IMR-90 (cell line): ENCODE data around the gene CD248. TPM values are rescaled to one million over a fixed set of nuclear protein-coding genes. Genes with fewer than 3 reads are reported as not detected.

ENCODE experiments used
- ATAC-seq: fragments of 200-7000 bp; cut with Tn5 transposase; 2 replicates; pipeline ENCODE4 v1.9.1; 2020; ENCODE audit warnings: low read depth, mild to moderate bottlenecking, moderate library complexity
- BruUV-seq: library from RNA; stranded (reverse); fragments of 400-500 nt; replicated peaks from 2 replicates; lab custom pipeline; 2021; lab: Mats Ljungman, UMichigan
- CTCF ChIA-PET: fragments of 300-600 bp; formaldehyde crosslinking; extraction: SDS; loops from one replicate; lab custom pipeline; 2021; ENCODE audit warnings: antibody characterized with exemption; lab: Yijun Ruan, JAX
- POLR2A ChIA-PET: fragments of 300-600 bp; sonication (Branson Sonifier 250); formaldehyde crosslinking; loops from one replicate; lab custom pipeline; 2022; ENCODE audit warnings: antibody characterized with exemption; ENCODE audit not compliant: unreplicated experiment; lab: Charles Lee
- DNase-seq: peaks from one replicate; pipeline ENCODE4 v3.0.0; 2013
- H2AFZ ChIP-seq: replicated peaks from 2 replicates; pipeline ENCODE3; 2013; ENCODE audit warnings: low read length, mild to moderate bottlenecking; ENCODE audit not compliant: poor library complexity
- H2AK5ac ChIP-seq: 2 replicates; pipeline ENCODE4 v1.6.1; 2013; ENCODE audit warnings: low read depth, low read length, inconsistent platforms
- H2AK9ac ChIP-seq: replicated peaks from 2 replicates; pipeline ENCODE3; 2013; ENCODE audit warnings: mild to moderate bottlenecking, low read depth, low read length, moderate library complexity; ENCODE audit not compliant: poor library complexity
- H2BK120ac ChIP-seq: 2 replicates; pipeline ENCODE4 v1.6.1; 2013; ENCODE audit warnings: low read depth, low read length, inconsistent platforms
- H2BK15ac ChIP-seq: 3 replicates; pipeline ENCODE4 v1.6.1; 2013; ENCODE audit warnings: low read depth, low read length, inconsistent platforms
- H2BK20ac ChIP-seq: 2 replicates; pipeline ENCODE4 v1.6.1; 2013; ENCODE audit warnings: low read depth, mild to moderate bottlenecking, inconsistent platforms, low read length, moderate library complexity
- H2BK5ac ChIP-seq: 2 replicates; pipeline ENCODE4 v1.6.1; 2013; ENCODE audit warnings: mild to moderate bottlenecking, low read depth, low read length, inconsistent platforms; ENCODE audit not compliant: poor library complexity, severe bottlenecking
- H3K14ac ChIP-seq: replicated peaks from 2 replicates; pipeline ENCODE4 v1.6.1; 2013; ENCODE audit warnings: low read depth, low read length, inconsistent platforms
- H3K18ac ChIP-seq: 2 replicates; pipeline ENCODE4 v1.6.1; 2013; ENCODE audit warnings: low read depth, low read length, control low read depth
- H3K23ac ChIP-seq: 2 replicates; pipeline ENCODE4 v1.6.1; 2013; ENCODE audit warnings: low read depth, low read length, inconsistent platforms
- H3K27ac ChIP-seq: 2 replicates; pipeline ENCODE4 v1.5.1; 2013; ENCODE audit warnings: mild to moderate bottlenecking, control low read depth, low read length; ENCODE audit not compliant: insufficient read depth
- H3K27me3 ChIP-seq: 2 replicates; pipeline ENCODE4 v1.6.1; 2013; ENCODE audit warnings: low read length; ENCODE audit not compliant: control insufficient read depth, insufficient read depth
- H3K36me3 ChIP-seq: 2 replicates; pipeline ENCODE4 v1.6.1; 2013; ENCODE audit warnings: low read length, mixed read lengths; ENCODE audit not compliant: control insufficient read depth, insufficient read depth
- H3K4ac ChIP-seq: 2 replicates; pipeline ENCODE4 v1.6.1; 2013; ENCODE audit warnings: low read depth, low read length, inconsistent platforms
- H3K4me1 ChIP-seq: 2 replicates; pipeline ENCODE4 v1.6.1; 2013; ENCODE audit warnings: low read length, mixed read lengths; ENCODE audit not compliant: control insufficient read depth, insufficient read depth
- H3K4me2 ChIP-seq: 2 replicates; pipeline ENCODE4 v1.6.1; 2013; ENCODE audit warnings: low read depth, mild to moderate bottlenecking, control low read depth, low read length, moderate library complexity
- H3K4me3 ChIP-seq: 2 replicates; pipeline ENCODE4 v1.5.1; 2013; ENCODE audit warnings: low read depth, mild to moderate bottlenecking, control low read depth, low read length, moderate library complexity; ENCODE audit not compliant: insufficient read depth
- H3K56ac ChIP-seq: 2 replicates; pipeline ENCODE4 v1.6.1; 2013; ENCODE audit warnings: low read length, inconsistent platforms; ENCODE audit not compliant: insufficient read depth; ENCODE audit errors: extremely low read depth
- H3K79me1 ChIP-seq, 2 experiments: 2 replicates each; pipeline ENCODE4 v1.6.1; 2013; ENCODE audit warnings: low read length in 2 of 2, inconsistent platforms in 1 of 2, low read depth in 1 of 2
- H3K9ac ChIP-seq: 2 replicates; pipeline ENCODE4 v1.6.1; 2013; ENCODE audit warnings: low read depth, low read length, control low read depth
- H3K9me1 ChIP-seq: 2 replicates; pipeline ENCODE4 v1.6.1; 2013; ENCODE audit warnings: low read length, inconsistent platforms; ENCODE audit not compliant: insufficient read depth
- H3K9me3 ChIP-seq: 2 replicates; pipeline ENCODE4 v1.6.1; 2013; ENCODE audit warnings: low read length; ENCODE audit not compliant: control insufficient read depth, insufficient read depth
- H4K20me1 ChIP-seq: 2 replicates; pipeline ENCODE4 v1.6.1; 2013; ENCODE audit warnings: low read length, inconsistent platforms; ENCODE audit not compliant: insufficient read depth
- H4K5ac ChIP-seq: 2 replicates; pipeline ENCODE4 v1.6.1; 2013; ENCODE audit warnings: mild to moderate bottlenecking, low read depth, low read length, control low read depth
- H4K8ac ChIP-seq, 2 experiments: 2 replicates each; pipeline ENCODE4 v1.6.1; 2013; ENCODE audit warnings: low read depth in 2 of 2, low read length in 2 of 2, control low read depth in 1 of 2, inconsistent platforms in 1 of 2
- H4K91ac ChIP-seq: 2 replicates; pipeline ENCODE4 v1.6.1; 2013; ENCODE audit warnings: low read depth, low read length, inconsistent platforms; ENCODE audit not compliant: insufficient read depth
- BHLHE40 ChIP-seq: fragments of 150-350 bp; IDR thresholded peaks from 2 replicates; pipeline ENCODE4 v1.6.1; 2016; ENCODE audit warnings: mild to moderate bottlenecking, low read depth, low read length
- CEBPB ChIP-seq: IDR thresholded peaks from 2 replicates; pipeline ENCODE4 v1.6.1; 2012; ENCODE audit warnings: low read depth, low read length, improper control_type of control experiment
- CHD1 ChIP-seq: IDR thresholded peaks from 2 replicates; pipeline ENCODE4 v1.6.1; 2012; ENCODE audit warnings: low read depth, low read length, improper control_type of control experiment
- CTCF ChIP-seq: conservative IDR thresholded peaks from 2 replicates; pipeline ENCODE4 v1.5.1; 2012; ENCODE audit warnings: mild to moderate bottlenecking, low read depth, low read length, improper control_type of control experiment
- ELK1 ChIP-seq: fragments of 150-350 bp; IDR thresholded peaks from 2 replicates; pipeline ENCODE4 v1.6.1; 2016; ENCODE audit warnings: low read depth, mild to moderate bottlenecking, low read length, moderate library complexity, borderline replicate concordance
- FOS ChIP-seq: fragments of 150-350 bp; IDR thresholded peaks from 2 replicates; pipeline ENCODE4 v1.6.1; 2016; ENCODE audit warnings: low read depth, low read length
- MAFK ChIP-seq: IDR thresholded peaks from 2 replicates; pipeline ENCODE4 v1.6.1; 2012; ENCODE audit warnings: low read depth, low read length, improper control_type of control experiment
- MAZ ChIP-seq: IDR thresholded peaks from 2 replicates; pipeline ENCODE4 v1.6.1; 2012; ENCODE audit warnings: low read depth, mild to moderate bottlenecking, low read length, improper control_type of control experiment, moderate library complexity, borderline replicate concordance
- MXI1 ChIP-seq: IDR thresholded peaks from 2 replicates; pipeline ENCODE4 v1.6.1; 2012; ENCODE audit warnings: low read depth, mild to moderate bottlenecking, low read length, moderate library complexity, borderline replicate concordance
- NFE2L2 ChIP-seq: fragments of 150-350 bp; IDR thresholded peaks from 2 replicates; pipeline ENCODE4 v1.6.1; 2016; ENCODE audit warnings: low read depth, mild to moderate bottlenecking, low read length
- POLR2A ChIP-seq: IDR thresholded peaks from 2 replicates; pipeline ENCODE4 v1.6.1; 2012; ENCODE audit warnings: mild to moderate bottlenecking, low read depth, low read length
- RAD21 ChIP-seq: IDR thresholded peaks from 2 replicates; pipeline ENCODE4 v1.6.1; 2012; ENCODE audit warnings: low read length, improper control_type of control experiment
- RCOR1 ChIP-seq: IDR thresholded peaks from 2 replicates; pipeline ENCODE4 v1.6.1; 2012; ENCODE audit warnings: mild to moderate bottlenecking, low read length, improper control_type of control experiment; ENCODE audit not compliant: insufficient replicate concordance
- RFX5 ChIP-seq: IDR thresholded peaks from 2 replicates; pipeline ENCODE4 v1.8.0; 2012; ENCODE audit warnings: low read depth, mild to moderate bottlenecking, low read length, moderate library complexity
- SMC3 ChIP-seq: fragments of 150-350 bp; IDR thresholded peaks from 2 replicates; pipeline ENCODE4 v1.6.1; 2016; ENCODE audit warnings: low read depth, mild to moderate bottlenecking, antibody characterized with exemption, low read length, moderate library complexity
- USF2 ChIP-seq: fragments of 150-350 bp; IDR thresholded peaks from 2 replicates; pipeline ENCODE4 v1.6.1; 2017; ENCODE audit warnings: mild to moderate bottlenecking, antibody characterized with exemption, low read length, low read depth
- WGBS, 2 experiments: methylation state at CpG; one replicate each; pipeline versions ENCODE4 v1.1.5 to v1.1.7; 2013; ENCODE audit warnings: missing lambda C conversion rate in 2 of 2; ENCODE audit not compliant: insufficient read length in 1 of 2; ENCODE audit errors: extremely low coverage in 2 of 2; 5-methylcytosine and 5-hydroxymethylcytosine counted together
- dilution Hi-C: fragments of 300-500 bp; cut with HindIII; formaldehyde crosslinking; loops from one replicate; pipeline ENCODE4 v1.14.3; 2018; ENCODE audit warnings: low sequenced_read_pairs; ENCODE audit not compliant: unreplicated experiment
- in situ Hi-C: fragments of 300-500 bp; cut with MboI; formaldehyde crosslinking; loops from 3 replicates; pipeline ENCODE4 v1.14.3; 2019; ENCODE audit warnings: low sequenced_read_pairs, inconsistent platforms, mixed read lengths
- intact Hi-C: fragments of 100-400 bp; cut with micrococcal nuclease; formaldehyde crosslinking; loops from 2 replicates; pipeline ENCODE4 v1.10.0; 2022
- polyA plus RNA-seq, 3 experiments: library from polyadenylated mRNA; depleted of rRNA; stranded (reverse); fragments of >200 nt; gene quantifications; 2 replicates each; pipeline ENCODE4 v1.2.3, GENCODE V29; 2012; ENCODE audit warnings: low replicate concordance in 1 of 3
- total RNA-seq: library from RNA; depleted of rRNA; stranded (reverse); fragments of >200 nt; gene quantifications from 2 replicates; pipeline ENCODE4 v1.2.3, GENCODE V29; 2012

The CD248 gene
- total and polyA plus RNA-seq, 2 of the 4 experiments (the other 2 are of a cell fraction): 19.5 to 223 TPM

- Histone ChIP-seq H2BK120ac (no peak overlapping the region), H4K91ac (no peak overlapping the region), H3K4ac (no peak overlapping the region), H3K79me1 (no peaks in the 10 kb centered on the region), H3K9ac (no peak overlapping the region), H2AK5ac (no peak overlapping the region), H3K4me1 (no peaks in the 10 kb centered on the region), H3K9me1 (no peaks in the 10 kb centered on the region; the same call in 1 of the 2 replicates), H4K8ac (no peak overlapping the region), H4K5ac (no peak overlapping the region), H3K27me3 (peaks cover 19% of the 10 kb centered on the region), H3K56ac (no peak overlapping the region), H2BK20ac (no peak overlapping the region), H4K20me1 (no peaks in the 10 kb centered on the region), H2BK5ac (no peak overlapping the region), H2AFZ (peak overlapping the region; percentile 63), H3K23ac (no peak overlapping the region), H3K4me3 (no peak overlapping the region), H3K18ac (no peak overlapping the region), H3K9me3 (no peaks in the 10 kb centered on the region), H2BK15ac (no peak overlapping the region), H3K4me2 (no peak overlapping the region), H2AK9ac (no peak overlapping the region), H3K36me3 (no peaks in the 10 kb centered on the region), H3K14ac (no peak overlapping the region), H3K27ac (no peak overlapping the region)
- intact Hi-C loops: no loop called here
- CTCF ChIA-PET: interaction anchor here (0.9 kb wide), 1 partner anchor 86 kb away, joined by 3 read pairs; no protein-coding TSS in a partner anchor
- WGBS, 2 experiments: 72% methylated on average over 3 of the region's 12 CpGs; no CpG with 5 or more reads in 1 of the 2 experiments
- POLR2A ChIA-PET: no interaction called here
- DNase-seq (no peak), ATAC-seq (no peak)
- in situ Hi-C loops: no loop called here
- TF ChIP-seq MAZ: no peak
- TF ChIP-seq CHD1: no peak
- no peak for TF ChIP-seq RAD21
- TF ChIP-seq RCOR1: no peak
- no peak for TF ChIP-seq USF2
- no peak for TF ChIP-seq FOS
- no peak for TF ChIP-seq MXI1
- TF ChIP-seq SMC3: no peak
- no peak for TF ChIP-seq POLR2A
- no peak for TF ChIP-seq MAFK
- TF ChIP-seq BHLHE40: no peak
- TF ChIP-seq RFX5: no peak
- TF ChIP-seq CEBPB: no peak
- no peak for TF ChIP-seq ELK1
- TF ChIP-seq NFE2L2: no peak
- no peak for TF ChIP-seq CTCF
- no TSS peak for BruUV-seq
- dilution Hi-C loops: no loop called here
Measured at GRCh38 chr11:66302656-66303055, 14.2 kb downstream of the CD248 start.
